RWPE1 (cell line): Measurements from ENCODE around the gene REEP6.
A peak's percentile ranks its signal among the peaks of the same experiment; 100 is the strongest.

ENCODE experiments used
- CTCF ChIA-PET: fragments of 350-600 bp; sonication (Branson Sonifier 250); formaldehyde crosslinking; extraction: SDS; loops from one replicate; lab custom pipeline; 2021; lab: Yijun Ruan, JAX
- POLR2A ChIA-PET: fragments of 400-600 bp; formaldehyde crosslinking; extraction: SDS; loops from one replicate; lab custom pipeline; 2020; ENCODE audit warnings: antibody characterized with exemption; ENCODE audit not compliant: low non-redundant PET; lab: Yijun Ruan, JAX
- DNase-seq: peaks from one replicate; pipeline ENCODE4 v3.0.0; 2012; ENCODE audit warnings: low spot score
- H3K27ac ChIP-seq: fragments of 450-650 bp; 2 replicates; pipeline ENCODE4 v1.5.1; 2017
- TF ChIP-seq, protein P1 (sequence below): fragments of 450-650 bp; conservative IDR thresholded peaks from 2 replicates; pipeline ENCODE4 v1.5.1; 2017; ENCODE audit warnings: low read depth, mild to moderate bottlenecking

REEP6 gene

DNA sequence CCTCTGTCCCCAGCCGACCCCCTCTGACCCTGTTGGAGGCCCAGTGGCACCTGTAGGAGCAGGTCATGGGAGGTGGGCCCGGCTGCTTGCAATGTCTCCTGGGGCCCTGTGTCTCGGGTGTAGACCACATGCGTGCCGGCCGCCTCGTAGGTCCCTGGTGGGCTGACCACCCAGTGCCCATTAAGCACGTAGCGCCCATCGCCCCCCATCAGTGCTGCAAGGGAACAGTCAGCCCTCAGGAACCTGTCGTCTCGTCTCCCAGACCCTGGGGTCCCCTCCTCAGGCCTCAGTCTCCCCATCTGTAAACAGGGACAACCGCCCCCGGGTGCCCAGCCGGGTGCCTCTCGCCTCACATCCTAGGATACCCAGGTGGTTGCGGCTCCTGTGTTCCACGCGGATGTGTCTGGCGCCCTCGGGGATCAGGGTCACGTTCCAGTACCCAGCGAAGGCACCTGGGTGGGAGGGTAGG is 16.2 kb downstream of the REEP6 start:
- ChIA-PET POLR2A (no interaction called here), CTCF (no interaction called here)
- DNase-seq = no peak
- TF ChIP-seq, protein P1, sequence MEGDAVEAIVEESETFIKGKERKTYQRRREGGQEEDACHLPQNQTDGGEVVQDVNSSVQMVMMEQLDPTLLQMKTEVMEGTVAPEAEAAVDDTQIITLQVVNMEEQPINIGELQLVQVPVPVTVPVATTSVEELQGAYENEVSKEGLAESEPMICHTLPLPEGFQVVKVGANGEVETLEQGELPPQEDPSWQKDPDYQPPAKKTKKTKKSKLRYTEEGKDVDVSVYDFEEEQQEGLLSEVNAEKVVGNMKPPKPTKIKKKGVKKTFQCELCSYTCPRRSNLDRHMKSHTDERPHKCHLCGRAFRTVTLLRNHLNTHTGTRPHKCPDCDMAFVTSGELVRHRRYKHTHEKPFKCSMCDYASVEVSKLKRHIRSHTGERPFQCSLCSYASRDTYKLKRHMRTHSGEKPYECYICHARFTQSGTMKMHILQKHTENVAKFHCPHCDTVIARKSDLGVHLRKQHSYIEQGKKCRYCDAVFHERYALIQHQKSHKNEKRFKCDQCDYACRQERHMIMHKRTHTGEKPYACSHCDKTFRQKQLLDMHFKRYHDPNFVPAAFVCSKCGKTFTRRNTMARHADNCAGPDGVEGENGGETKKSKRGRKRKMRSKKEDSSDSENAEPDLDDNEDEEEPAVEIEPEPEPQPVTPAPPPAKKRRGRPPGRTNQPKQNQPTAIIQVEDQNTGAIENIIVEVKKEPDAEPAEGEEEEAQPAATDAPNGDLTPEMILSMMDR = no peak
- peak overlapping the region; percentile 90 for H3K27ac ChIP-seq

GRCh38 chr19:1507763-1508506 is 17.0 kb downstream of the REEP6 start:
- ChIA-PET POLR2A (interaction anchor here (0.5 kb wide), 1 partner anchor 45 kb away, joined by 3 read pairs; no protein-coding TSS in a partner anchor), CTCF (no interaction called here)
- DNase-seq = peak; percentile 100
- H3K27ac ChIP-seq = peak overlapping the region; percentile 90
- TF ChIP-seq, protein P1 = no peak

DNA sequence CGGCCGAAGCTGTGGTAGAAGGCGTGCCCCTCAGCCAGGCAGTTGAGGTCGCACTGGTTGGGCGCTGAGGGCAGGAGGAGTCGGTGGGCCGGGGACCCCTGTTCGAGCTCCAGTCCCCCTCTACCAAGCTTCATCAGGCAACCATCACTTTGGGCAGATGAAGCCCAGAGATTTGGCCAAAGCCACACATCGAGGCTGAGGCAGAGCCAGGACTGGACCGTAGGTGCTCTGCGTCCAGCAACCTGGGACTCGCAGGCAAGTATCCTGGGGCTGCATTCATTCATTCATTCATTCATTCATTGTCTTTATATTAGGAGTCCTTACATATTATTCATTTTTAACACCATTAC is 17.5 kb downstream of the REEP6 start:
- POLR2A ChIA-PET = interaction anchor here (0.5 kb wide), 1 partner anchor 45 kb away, joined by 3 read pairs; no protein-coding TSS in a partner anchor
- DNase-seq = no peak
- CTCF ChIA-PET = no interaction called here
- TF ChIP-seq, protein P1 = no peak
- H3K27ac ChIP-seq = peak overlapping the region; percentile 90

GRCh38 chr19:1509602-1510441 is 18.8 kb downstream of the REEP6 start:
- DNase-seq = no peak
- ChIA-PET CTCF (no interaction called here), POLR2A (no interaction called here)
- TF ChIP-seq, protein P1 = no peak
- peak overlapping the region; percentile 90 for H3K27ac ChIP-seq

- ChIA-PET CTCF (interaction anchor here (0.6 kb wide), 1 partner anchor 223 kb away, joined by 5 read pairs; no protein-coding TSS in a partner anchor), POLR2A (no interaction called here)
- peak overlapping the region; percentile 90 for H3K27ac ChIP-seq
- DNase-seq = no peak
- TF ChIP-seq, protein P1 = no peak
Measured at GRCh38 chr19:1510442-1510806, 19.4 kb downstream of the REEP6 start.

GRCh38 chr19:1510807-1511206 is 19.8 kb downstream of the REEP6 start:
- CTCF ChIA-PET = interaction anchor here (0.6 kb wide), 1 partner anchor 223 kb away, joined by 5 read pairs; no protein-coding TSS in a partner anchor
- DNase-seq = no peak
- POLR2A ChIA-PET = no interaction called here
- peak overlapping the region; percentile 90 for H3K27ac ChIP-seq
- TF ChIP-seq, protein P1 = no peak
